ENCODE data around the gene MEGF6.
"Not testable (repeated sequence)": the region's sequence is repeated elsewhere in the genome, so short reads cannot be mapped to it uniquely, and the experiment has no call there.

Gene MEGF6

GRCh38 chr1:3577711-3578432 lies 33.4 kb downstream of the MEGF6 start:
- TF ChIP-seq, protein P1, sequence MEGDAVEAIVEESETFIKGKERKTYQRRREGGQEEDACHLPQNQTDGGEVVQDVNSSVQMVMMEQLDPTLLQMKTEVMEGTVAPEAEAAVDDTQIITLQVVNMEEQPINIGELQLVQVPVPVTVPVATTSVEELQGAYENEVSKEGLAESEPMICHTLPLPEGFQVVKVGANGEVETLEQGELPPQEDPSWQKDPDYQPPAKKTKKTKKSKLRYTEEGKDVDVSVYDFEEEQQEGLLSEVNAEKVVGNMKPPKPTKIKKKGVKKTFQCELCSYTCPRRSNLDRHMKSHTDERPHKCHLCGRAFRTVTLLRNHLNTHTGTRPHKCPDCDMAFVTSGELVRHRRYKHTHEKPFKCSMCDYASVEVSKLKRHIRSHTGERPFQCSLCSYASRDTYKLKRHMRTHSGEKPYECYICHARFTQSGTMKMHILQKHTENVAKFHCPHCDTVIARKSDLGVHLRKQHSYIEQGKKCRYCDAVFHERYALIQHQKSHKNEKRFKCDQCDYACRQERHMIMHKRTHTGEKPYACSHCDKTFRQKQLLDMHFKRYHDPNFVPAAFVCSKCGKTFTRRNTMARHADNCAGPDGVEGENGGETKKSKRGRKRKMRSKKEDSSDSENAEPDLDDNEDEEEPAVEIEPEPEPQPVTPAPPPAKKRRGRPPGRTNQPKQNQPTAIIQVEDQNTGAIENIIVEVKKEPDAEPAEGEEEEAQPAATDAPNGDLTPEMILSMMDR (IDR thresholded peaks at IDR 0.05; ENCODE audit: insufficient read depth, low read depth, low read length, missing control alignments) = no peak
- peak; percentile 35 for DNase-seq (ENCODE audit: low read depth)

DNA sequence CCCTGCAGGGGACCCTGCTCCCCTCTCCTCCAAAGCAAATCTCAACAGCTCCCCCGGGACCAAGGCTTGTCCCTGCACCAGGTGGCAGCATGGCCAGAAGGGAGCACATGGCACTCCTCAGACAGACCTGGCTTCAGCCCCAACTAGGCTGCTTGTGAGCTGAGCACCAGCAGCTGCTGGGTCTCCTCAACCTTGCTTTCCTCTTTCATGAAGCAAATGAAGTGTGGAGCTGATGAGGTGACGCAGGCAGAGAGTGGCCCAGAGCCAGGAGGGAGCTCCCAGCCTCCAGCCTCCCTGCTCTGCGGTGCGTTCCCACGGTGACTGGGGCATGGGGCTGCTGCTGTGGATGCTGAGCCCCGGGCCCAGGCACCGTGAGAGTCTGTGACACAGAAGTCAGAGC lies 34.0 kb downstream of the MEGF6 start:
- peak; percentile 9 for DNase-seq (ENCODE audit: low read depth)
- no peak overlapping the region for H3K4me3 ChIP-seq (ENCODE audit: low read depth, low read length)
- TF ChIP-seq, protein P1 (IDR thresholded peaks at IDR 0.05; ENCODE audit: insufficient read depth, low read depth, low read length, missing control alignments) = no peak

More at GRCh38 chr1:3577711-3578432, 33.4 kb downstream of the MEGF6 start:
- H3K4me3 ChIP-seq (ENCODE audit: low read depth, low read length) = no peak overlapping the region

DNA sequence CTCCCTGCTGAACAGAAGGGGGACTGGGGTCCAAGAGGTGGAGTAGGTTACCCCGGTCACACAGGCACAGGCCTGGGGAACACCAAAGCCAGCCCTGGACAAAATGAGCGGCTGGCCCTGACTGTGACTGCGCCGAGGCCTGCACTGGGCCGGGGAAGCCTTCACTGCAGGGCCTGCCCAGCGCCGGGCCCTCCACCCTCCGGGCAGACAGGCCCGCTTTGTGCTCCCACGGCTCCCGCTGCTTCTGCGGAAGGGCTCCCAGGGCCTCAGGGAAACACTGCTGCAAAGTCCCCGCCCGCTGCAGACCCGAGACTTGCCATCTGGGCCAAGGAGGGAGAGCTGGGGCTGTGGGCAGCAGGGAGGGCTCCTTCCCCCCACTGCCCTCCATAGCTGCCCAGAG lies 35.3 kb downstream of the MEGF6 start:
- H3K4me3 ChIP-seq (ENCODE audit: low read depth, low read length) = no peak overlapping the region

DNA sequence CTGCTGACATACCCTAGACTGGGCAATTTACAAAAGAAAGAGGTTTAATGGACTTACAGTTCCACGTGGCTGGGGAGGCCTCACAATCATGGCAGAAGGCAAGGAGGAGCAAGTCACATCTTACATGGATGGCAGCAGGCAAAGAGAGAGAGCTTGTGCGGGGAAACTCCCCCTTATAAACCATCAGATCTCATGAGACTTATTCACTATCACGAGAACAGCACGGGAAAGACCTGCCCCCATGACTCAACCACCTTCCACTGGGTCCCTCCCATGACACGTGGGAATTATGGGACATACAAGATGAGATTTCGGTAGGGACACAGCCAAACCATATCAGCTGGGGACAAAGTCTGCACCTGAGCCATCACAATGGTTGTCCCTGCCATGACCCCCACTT lies 35.8 kb downstream of the MEGF6 start:
- not testable (repeated sequence) for DNase-seq (ENCODE audit: low read depth); H3K4me3 ChIP-seq (ENCODE audit: low read depth, low read length)

More for the DNA sequence above, 35.3 kb downstream of the MEGF6 start:
- TF ChIP-seq, protein P1 (IDR thresholded peaks at IDR 0.05; ENCODE audit: insufficient read depth, low read depth, low read length, missing control alignments) = no peak
- DNase-seq (ENCODE audit: low read depth) = no peak

DNA sequence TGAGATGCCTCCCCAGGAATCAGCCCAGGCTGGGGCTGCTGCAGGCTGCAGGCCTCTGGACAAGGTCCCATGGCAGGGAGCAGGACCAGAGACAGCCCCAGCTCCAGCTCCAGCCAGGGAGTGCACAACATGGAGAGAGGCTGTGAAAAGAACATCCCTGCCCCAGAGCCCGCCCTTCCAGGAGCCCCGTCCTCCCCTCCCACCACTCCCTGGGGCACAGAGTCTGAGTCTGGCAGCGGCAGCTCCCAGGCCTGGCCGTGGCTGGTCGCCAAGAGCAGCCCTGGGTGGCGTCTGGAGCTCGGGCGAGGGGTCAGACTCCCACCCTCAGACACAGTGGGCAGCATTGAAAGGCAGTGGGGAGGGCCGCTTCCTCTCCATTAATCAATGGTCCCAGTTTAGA lies 37.8 kb downstream of the MEGF6 start:
- TF ChIP-seq, protein P1 (IDR thresholded peaks at IDR 0.05; ENCODE audit: insufficient read depth, low read depth, low read length, missing control alignments) = no peak
- no peak overlapping the region for H3K4me3 ChIP-seq (ENCODE audit: low read depth, low read length)
- DNase-seq (ENCODE audit: low read depth) = no peak

DNA sequence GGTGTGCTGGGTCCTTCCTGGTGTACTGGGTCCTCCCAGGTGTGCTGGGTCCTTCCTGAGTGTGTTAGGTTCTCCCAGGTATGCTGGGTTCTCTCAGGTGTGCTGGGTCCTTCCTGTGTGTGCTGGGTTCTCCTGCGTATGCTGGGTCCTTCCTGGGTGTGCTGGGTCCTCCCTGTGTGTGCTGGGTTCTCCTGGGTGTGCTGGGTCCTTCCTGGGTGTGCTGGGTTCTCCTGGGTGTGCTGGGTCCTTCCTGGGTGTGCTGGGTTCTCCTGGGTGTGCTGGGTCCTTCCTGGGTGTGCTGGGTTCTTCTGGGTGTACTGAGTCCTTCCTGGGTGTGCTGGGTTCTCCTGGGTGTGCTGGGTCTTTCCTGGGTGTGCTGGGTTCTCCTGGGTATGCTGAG lies 38.7 kb downstream of the MEGF6 start:
- not testable (repeated sequence) for H3K4me3 ChIP-seq (ENCODE audit: low read depth, low read length); DNase-seq (ENCODE audit: low read depth)

GRCh38 chr1:3571263-3571662 lies 40.0 kb downstream of the MEGF6 start:
- DNase-seq (ENCODE audit: low read depth) = no peak
- TF ChIP-seq, protein P1 (IDR thresholded peaks at IDR 0.05; ENCODE audit: insufficient read depth, low read depth, low read length, missing control alignments) = no peak
- H3K4me3 ChIP-seq (ENCODE audit: low read depth, low read length) = no peak overlapping the region
